Osteocyte (in vitro differentiated cells): ENCODE data around the gene MTCL3.
"Not testable (repeated sequence)": the region's sequence is repeated elsewhere in the genome, so short reads cannot be mapped to it uniquely, and the experiment has no call there.

ENCODE experiments used
- DNase-seq: peaks from one replicate; pipeline ENCODE4 v3.0.0; 2021; ENCODE audit warnings: mixed read lengths; ENCODE audit not compliant: unreplicated experiment; ENCODE audit errors: extremely low spot score
- H3K27ac Mint-ChIP-seq: one replicate; pipeline ENCODE4 v1.8.0; 2021; ENCODE audit warnings: mild to moderate bottlenecking, mixed read lengths; ENCODE audit not compliant: unreplicated experiment
- H3K27me3 Mint-ChIP-seq: one replicate; pipeline ENCODE4 v1.8.0; 2021; ENCODE audit warnings: mixed read lengths; ENCODE audit not compliant: unreplicated experiment
- H3K36me3 Mint-ChIP-seq: one replicate; pipeline ENCODE4 v1.8.0; 2021; ENCODE audit warnings: mixed read lengths; ENCODE audit not compliant: unreplicated experiment
- H3K4me1 Mint-ChIP-seq: one replicate; pipeline ENCODE4 v1.8.0; 2021; ENCODE audit warnings: mixed read lengths; ENCODE audit not compliant: unreplicated experiment
- H3K4me3 Mint-ChIP-seq: one replicate; pipeline ENCODE4 v1.8.0; 2021; ENCODE audit warnings: mild to moderate bottlenecking, moderate library complexity, mixed read lengths; ENCODE audit not compliant: unreplicated experiment
- H3K9me3 Mint-ChIP-seq: one replicate; pipeline ENCODE4 v1.8.0; 2021; ENCODE audit warnings: mixed read lengths; ENCODE audit not compliant: unreplicated experiment
- TF ChIP-seq, protein P1 (sequence below): fragments of 200-600 bp; sonication (generic); IDR thresholded peaks from 2 replicates; pipeline ENCODE4 v1.5.0; 2021; ENCODE audit warnings: antibody characterized with exemption, mild to moderate bottlenecking, moderate library complexity

Gene MTCL3

DNA sequence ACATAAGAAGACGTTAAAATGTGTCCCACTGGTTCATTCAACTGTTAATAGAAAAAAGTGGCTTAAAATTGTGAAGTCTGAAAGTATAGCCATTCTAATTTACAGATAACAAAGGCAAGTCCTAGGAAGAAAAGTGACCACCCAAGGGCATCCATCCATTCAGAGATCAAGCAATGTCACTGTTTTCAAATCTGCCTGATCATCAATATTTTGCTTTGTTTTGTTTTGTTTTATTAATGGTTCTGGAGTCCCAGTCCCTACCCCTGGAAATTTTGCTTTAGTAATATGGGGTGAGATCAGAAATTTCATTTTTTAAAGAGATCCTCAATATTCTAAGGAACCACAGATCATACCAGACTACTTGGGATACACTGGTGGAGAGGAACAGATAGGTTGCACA lies 77.3 kb downstream of the MTCL3 start:
- no peaks in the 10 kb centered on the region for H3K36me3 Mint-ChIP-seq
- H3K9me3 Mint-ChIP-seq = no peaks in the 10 kb centered on the region
- TF ChIP-seq, protein P1, sequence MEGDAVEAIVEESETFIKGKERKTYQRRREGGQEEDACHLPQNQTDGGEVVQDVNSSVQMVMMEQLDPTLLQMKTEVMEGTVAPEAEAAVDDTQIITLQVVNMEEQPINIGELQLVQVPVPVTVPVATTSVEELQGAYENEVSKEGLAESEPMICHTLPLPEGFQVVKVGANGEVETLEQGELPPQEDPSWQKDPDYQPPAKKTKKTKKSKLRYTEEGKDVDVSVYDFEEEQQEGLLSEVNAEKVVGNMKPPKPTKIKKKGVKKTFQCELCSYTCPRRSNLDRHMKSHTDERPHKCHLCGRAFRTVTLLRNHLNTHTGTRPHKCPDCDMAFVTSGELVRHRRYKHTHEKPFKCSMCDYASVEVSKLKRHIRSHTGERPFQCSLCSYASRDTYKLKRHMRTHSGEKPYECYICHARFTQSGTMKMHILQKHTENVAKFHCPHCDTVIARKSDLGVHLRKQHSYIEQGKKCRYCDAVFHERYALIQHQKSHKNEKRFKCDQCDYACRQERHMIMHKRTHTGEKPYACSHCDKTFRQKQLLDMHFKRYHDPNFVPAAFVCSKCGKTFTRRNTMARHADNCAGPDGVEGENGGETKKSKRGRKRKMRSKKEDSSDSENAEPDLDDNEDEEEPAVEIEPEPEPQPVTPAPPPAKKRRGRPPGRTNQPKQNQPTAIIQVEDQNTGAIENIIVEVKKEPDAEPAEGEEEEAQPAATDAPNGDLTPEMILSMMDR = no peak
- no peaks in the 10 kb centered on the region for H3K27me3 Mint-ChIP-seq
- no peaks in the 10 kb centered on the region for H3K4me1 Mint-ChIP-seq
- H3K4me3 Mint-ChIP-seq = no peak overlapping the region
- DNase-seq = no peak
- H3K27ac Mint-ChIP-seq = no peak overlapping the region

DNA sequence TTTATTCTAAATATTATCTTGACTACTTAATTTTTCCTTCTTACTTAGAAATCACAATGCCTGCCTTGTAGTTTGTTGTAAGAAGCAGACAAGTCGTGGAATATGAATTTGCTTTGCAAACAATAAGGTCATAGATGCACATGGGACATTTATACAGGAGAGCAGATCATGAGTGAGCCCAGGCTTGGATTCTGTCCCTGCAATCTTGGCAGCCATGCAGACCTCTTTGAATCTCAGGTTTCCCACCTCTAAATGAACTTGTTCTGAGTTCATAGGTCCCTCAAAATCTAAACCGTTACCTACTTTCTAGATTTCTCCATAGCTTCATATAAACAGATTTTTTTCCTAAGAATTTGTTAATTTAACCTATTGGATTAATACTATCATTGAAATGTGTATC lies 79.4 kb downstream of the MTCL3 start:
- no peaks in the 10 kb centered on the region for H3K4me1 Mint-ChIP-seq
- no peaks in the 10 kb centered on the region for H3K36me3 Mint-ChIP-seq
- no peaks in the 10 kb centered on the region for H3K9me3 Mint-ChIP-seq
- no peaks in the 10 kb centered on the region for H3K27me3 Mint-ChIP-seq
- DNase-seq = no peak
- H3K27ac Mint-ChIP-seq = no peak overlapping the region
- no peak overlapping the region for H3K4me3 Mint-ChIP-seq
- TF ChIP-seq, protein P1 = no peak

DNA sequence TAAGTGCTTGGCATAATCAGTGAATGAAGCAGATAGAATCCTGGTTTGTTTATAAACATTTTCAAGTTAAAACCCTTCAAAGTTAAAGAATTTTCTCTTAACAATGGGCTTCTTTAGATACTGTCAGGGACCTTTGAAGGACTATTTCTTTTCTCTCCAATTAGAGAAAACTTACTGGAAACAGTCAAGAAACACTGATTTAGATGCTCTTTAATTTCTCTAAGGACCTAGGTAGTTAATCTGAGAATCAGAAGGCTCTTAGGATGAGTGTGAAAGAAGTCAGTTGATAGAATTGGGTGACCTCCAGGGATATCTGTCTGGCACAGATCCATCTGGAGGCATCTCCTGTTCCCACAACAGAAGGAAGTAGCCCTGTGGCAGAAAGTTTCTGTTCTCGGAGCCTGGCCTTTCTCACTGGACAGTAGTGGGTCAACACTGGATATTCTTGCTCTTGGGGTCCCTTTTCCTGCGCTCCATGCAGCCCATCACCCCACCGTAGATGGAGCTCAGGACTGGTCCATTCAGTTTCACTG lies 82.5 kb downstream of the MTCL3 start:
- H3K36me3 Mint-ChIP-seq = no peaks in the 10 kb centered on the region
- DNase-seq = no peak
- H3K27me3 Mint-ChIP-seq = no peaks in the 10 kb centered on the region
- H3K9me3 Mint-ChIP-seq = no peaks in the 10 kb centered on the region
- no peak overlapping the region for H3K4me3 Mint-ChIP-seq
- H3K4me1 Mint-ChIP-seq = no peaks in the 10 kb centered on the region
- TF ChIP-seq, protein P1 = no peak
- no peak overlapping the region for H3K27ac Mint-ChIP-seq

DNA sequence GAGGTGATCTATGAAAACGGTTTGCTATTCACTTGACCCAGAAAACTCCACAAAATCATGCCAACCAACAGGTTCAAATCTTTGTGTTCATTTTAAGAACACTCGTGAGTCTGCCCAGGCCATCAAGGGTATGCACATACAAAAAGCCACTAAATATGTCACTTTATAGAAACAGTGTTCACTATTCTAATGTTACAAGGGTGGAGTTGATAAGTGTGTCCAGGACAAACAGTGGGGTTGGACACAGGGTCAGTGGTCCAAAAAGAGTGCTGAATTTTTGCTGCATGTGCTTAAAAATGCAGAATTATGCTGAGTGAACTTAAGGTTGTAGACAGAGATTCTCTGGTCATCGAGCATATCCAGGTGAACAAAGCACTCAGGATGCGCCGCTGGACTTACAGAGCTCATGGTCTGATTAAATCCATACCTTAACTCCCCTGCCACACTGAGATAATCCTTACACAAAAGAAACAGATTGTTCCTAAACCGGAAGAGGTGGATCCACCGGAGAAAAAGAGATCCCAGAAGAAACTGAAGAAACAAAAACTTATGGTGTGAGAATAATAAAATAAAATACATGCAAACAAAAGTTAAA lies 83.4 kb downstream of the MTCL3 start:
- Mint-ChIP-seq H3K4me1 (no peaks in the 10 kb centered on the region), H3K27ac (no peak overlapping the region), H3K9me3 (no peaks in the 10 kb centered on the region), H3K36me3 (no peaks in the 10 kb centered on the region), H3K4me3 (no peak overlapping the region), H3K27me3 (no peaks in the 10 kb centered on the region)
- no peak for DNase-seq
- TF ChIP-seq, protein P1 = no peak

DNA sequence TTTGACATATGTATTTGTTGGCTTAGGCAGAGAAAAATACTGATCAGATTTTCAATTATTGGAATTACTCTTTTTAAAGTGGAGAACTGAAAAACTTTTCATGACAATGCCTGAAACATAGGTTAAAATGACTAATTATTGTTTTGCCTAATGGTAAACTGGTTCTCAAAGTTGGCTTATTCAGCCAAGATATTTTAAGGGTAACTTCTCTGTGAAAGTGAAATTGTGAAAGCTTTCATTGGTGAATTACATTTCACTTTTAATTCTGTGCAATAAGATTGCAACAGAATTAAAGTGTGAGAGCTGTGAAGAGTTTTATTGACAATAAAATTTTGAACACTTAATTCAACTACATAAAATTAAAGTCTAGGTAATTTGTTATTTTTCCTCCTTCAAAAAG lies 84.5 kb downstream of the MTCL3 start:
- no peak for DNase-seq
- Mint-ChIP-seq H3K36me3 (no peaks in the 10 kb centered on the region), H3K4me3 (no peak overlapping the region), H3K4me1 (no peaks in the 10 kb centered on the region), H3K27me3 (no peaks in the 10 kb centered on the region), H3K9me3 (no peaks in the 10 kb centered on the region), H3K27ac (no peak overlapping the region)
- TF ChIP-seq, protein P1 = no peak

DNA sequence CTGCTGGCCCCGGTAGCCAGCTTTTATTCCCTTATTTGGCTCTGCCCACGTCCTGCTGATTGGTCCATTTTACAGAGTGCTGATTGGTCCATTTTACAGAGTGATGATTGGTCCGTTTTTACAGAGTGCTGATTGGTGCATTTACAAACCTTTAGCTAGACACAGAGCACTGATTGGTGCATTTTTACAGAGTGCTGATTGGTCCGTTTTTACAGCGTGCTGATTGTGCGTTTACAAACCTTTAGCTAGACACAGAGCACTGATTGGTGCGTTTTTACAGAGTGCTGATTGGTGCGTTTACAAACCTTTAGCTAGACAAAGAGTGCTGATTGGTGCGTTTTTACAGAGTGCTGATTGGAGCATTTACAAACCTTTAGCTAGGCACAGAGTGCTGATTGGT lies 90.6 kb downstream of the MTCL3 start:
- H3K27me3 Mint-ChIP-seq, H3K9me3 Mint-ChIP-seq, DNase-seq: not testable (repeated sequence)

More for the DNA sequence above, 90.6 kb downstream of the MTCL3 start:
- H3K4me3 Mint-ChIP-seq, H3K4me1 Mint-ChIP-seq, H3K27ac Mint-ChIP-seq, H3K36me3 Mint-ChIP-seq: not testable (repeated sequence)
